GM18909 (cell line): Measurements from ENCODE around the gene HIVEP1.

ENCODE experiments used
- ATAC-seq: cut with Tn5 transposase; IDR thresholded peaks from one replicate; pipeline ENCODE4 v1.9.1; 2021; ENCODE audit warnings: mild to moderate bottlenecking; ENCODE audit not compliant: unreplicated experiment, poor library complexity

Gene HIVEP1

DNA sequence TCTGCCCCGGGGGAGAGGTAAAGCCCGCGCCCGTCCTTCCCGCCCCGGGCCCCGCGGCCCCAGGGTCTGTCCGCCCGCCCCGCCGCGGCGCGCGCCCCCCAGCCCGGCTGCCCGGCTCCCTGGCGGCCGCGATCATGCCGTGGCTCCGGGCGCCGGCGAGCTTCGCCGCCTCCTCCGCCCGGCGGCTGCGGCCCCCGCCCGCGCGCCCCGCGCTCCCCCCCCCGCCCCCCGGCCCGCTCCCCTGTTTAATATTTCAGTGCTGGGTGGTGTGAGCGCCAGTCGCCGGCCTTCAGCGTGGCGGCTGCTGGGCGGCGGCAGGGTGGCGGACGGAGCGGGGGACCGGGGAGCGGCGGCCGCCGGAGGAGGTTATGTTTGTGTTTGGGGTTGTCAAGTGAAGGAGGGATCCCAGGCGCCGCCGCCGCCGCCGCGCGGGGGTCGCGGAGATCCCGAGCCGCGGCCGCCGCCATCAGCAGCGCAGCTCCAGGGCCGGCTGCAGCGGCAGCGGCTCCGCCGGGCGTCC is at the start of gene HIVEP1:
Gene HIVEP1 (plus strand): TSS at position 275 of the 520 bp plus-strand sequence. CDS start 3,317 bp downstream, outside the sequence.
- ATAC-seq: peak; percentile 2

GRCh38 chr6:11963756-11964500 is 48.2 kb upstream of the HIVEP1 start:
- no peak for ATAC-seq

- ATAC-seq: no peak
These were observed 47.3 kb upstream of the HIVEP1 start for GRCh38 chr6:11964729-11965335.

DNA sequence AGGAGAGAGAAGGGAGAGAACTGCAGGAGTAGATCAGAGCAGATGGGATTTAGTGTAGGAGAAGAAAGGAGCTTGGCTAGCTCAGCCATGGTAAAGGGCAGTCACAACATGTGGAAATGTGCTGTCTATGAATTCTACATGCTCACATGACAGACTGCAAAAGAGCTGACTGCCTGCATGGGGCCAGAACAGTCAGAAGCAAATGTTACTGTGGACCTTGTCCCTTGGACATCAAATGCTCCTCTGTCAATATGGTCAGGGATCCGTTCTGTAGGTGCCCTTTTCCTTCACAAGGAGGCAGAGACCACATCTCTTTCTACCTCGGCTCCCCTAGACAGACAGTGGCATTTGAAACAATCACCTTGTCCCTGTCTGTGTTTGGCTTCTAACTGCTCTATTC is 46.6 kb upstream of the HIVEP1 start:
- ATAC-seq: no peak

DNA sequence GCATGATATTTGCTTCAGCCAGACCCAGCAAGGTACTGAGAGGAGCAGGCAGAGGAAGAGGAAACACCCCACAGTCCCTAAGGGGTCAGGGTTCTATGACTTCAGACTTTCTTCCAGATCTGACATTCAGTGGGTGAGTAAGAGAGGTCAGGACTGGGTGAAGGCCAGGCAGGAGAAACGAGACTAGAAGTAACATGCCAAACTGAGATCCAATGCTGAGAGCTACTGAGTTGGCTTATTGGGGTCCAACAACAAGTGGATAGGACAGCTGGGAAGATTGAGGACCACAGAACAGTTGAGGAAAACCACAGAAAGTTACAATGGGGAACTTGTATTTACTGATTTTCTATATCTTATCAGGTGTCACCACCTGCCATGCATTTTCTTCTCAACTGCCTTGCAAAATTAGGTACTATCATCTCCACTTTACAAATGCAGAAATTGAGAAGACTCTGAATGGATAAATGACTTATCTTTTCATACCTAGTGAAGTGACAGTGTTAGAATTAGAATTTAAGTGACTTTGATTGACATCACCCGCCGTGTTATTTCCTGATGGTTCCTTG is 43.8 kb upstream of the HIVEP1 start:
- peak; percentile 85 for ATAC-seq

DNA sequence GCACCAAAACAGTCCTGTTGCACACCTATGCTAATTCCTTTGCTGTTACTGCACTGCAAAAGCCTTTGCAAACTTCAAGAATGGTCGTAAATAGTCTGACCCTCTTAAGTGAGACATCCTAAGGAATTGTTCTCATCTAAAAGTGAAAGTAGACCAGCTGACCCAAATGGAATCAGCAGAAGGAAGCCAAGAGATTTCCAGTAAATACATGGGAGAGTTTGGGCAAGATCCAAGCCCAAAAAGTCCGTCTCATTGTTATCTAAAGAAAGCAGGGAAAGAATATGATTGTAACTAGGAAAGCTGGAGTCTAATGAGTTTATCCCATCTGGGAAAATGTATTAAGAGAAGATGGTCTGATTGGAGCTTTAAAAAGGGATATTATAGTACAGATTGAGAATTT is 43.0 kb upstream of the HIVEP1 start:
- no peak for ATAC-seq

GRCh38 chr6:11970114-11970513 is 42.0 kb upstream of the HIVEP1 start:
- ATAC-seq: no peak

DNA sequence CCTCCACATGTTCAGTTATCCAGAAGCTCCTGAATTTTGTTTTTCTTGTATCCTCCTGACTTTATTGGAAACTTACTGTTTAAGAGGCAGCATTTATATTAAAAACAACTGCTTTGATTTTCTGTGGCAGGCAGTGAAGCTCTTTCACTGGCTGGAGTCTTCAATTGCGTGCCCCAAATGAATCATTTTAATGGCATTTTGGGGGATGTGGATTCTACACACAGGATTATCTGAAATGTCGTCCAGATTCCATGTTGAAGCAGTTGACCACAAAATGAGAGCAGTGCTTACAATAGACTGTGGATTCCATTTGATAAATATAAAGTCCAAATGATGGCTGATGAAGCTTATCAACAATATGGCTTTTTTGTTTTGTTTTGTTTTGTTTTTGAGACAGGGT is 41.0 kb upstream of the HIVEP1 start:
- ATAC-seq: no peak

DNA sequence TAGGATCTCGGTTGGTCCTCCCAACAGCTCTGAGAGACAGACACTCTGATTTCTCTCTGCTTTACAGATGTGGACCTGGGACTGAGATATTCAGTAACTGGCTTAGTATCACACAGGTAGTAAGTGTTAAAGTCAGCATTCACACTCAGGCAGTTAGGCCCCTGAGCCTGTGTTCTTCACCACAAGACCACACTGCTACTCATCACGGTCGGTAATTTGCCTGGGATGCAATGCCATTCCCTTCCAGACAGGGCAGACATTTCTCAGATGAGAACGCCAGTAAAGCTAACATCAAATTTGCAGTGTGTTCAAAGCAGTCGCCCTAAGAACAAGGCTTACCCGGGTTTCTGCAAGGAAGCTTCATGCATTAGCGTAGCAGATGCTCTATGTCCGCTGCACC is 39.8 kb upstream of the HIVEP1 start:
- no peak for ATAC-seq

DNA sequence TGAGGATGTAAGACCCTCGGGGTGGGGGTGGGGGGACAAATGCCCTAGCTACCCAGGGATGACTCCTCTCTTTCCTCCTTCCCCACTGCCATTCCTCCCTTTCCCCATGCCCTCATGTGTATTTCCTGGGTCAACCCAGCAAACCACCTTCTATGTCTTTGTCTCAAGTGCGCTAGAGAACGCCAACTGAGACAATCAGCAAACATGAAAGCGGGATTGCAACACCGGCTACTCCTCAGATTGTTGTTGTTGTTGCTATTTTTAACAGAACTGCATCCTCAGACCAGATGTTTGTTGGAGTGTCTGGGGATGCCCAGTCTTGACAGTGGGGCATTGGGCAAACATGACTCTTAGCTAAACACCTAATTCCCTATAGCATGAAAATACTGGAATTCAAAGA is 39.3 kb upstream of the HIVEP1 start:
- no peak for ATAC-seq

GRCh38 chr6:11973238-11973637 is 38.9 kb upstream of the HIVEP1 start:
- no peak for ATAC-seq

- no peak for ATAC-seq
These were observed 38.0 kb upstream of the HIVEP1 start for GRCh38 chr6:11974089-11974488.

DNA sequence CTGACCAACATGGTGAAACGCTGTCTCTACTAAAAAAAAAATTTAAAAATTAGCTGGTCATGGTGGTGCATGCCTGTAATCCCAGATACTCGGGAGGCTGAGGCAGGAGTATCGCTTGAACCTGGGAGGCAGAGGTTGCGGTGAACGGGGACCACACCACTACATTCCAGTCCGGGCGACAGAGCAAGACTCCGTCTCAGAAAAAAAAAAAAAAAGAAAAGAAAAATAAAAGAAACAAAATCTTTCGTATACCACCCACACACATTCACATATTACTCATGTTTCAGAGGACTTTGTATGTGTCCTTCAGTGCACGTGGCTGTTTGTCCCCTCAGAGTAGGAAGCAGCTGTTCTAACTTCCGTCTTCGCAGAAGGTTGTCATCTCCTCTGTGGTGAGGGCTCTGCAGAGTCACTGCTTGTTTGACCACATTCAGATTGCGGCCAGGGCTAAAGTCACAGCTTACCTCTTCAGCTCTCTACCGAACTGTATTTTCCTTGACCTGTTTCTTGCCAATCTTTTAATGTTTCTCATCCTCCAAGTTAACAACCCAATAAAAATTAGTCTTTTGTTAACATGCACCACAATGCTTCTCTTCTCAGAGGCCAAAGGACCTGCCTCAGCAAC is 36.6 kb upstream of the HIVEP1 start:
- ATAC-seq: peak; percentile 90

DNA sequence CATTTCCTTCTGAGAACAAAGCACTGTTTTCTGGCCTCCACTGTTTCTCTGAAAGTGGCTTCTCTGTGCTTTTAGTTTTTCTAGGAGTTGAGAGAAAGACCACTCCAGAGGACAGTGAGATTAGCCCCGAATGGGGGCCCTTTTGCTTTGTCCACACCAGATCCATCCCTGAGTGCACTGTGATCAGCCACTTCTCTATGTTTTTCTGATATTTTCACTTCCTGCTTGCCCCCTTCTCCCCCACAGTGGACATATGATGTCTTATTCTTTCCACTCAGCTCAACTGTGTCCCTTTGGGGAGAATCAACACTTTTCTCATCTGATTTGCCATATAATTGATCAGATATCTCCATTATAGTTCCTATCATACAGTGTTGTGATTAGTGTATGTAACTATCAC is 35.6 kb upstream of the HIVEP1 start:
- no peak for ATAC-seq

DNA sequence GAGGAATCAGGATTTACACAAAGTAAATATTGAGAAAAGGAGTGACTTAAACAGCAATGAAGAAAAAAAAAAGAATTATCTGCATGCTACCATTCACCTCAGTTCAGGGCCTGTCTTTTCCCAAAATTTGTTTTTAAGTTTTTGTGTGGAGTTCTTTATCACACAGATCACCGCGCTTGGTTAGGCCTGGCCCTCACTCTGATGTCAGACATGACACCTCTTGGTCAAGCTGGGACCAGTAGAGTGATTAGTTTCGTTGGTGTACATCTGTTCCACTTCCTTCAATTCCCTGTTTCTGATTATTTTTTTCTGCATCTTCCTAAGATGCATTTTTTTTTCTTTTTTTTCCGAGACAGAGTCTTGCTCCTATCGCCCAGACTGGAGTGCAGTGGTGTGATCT is 34.9 kb upstream of the HIVEP1 start:
- ATAC-seq: no peak

DNA sequence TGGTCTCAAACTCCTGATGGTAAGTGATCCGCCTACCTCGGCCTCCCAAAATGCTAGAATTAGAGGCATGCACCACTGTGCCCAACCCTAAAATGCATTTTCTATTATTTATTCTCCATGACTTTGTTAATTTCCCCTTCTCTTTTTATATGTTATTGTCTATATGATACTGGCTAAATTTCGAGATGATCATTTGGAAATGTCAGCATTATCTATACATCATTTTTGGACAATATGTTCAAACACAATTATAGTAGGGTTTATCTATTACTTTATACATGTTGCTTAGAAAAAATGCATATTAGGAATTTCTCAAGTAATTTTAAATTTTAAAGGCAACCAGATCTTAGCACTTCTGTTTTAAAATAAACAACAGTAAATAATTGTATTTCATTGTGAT is 34.4 kb upstream of the HIVEP1 start:
- no peak for ATAC-seq

DNA sequence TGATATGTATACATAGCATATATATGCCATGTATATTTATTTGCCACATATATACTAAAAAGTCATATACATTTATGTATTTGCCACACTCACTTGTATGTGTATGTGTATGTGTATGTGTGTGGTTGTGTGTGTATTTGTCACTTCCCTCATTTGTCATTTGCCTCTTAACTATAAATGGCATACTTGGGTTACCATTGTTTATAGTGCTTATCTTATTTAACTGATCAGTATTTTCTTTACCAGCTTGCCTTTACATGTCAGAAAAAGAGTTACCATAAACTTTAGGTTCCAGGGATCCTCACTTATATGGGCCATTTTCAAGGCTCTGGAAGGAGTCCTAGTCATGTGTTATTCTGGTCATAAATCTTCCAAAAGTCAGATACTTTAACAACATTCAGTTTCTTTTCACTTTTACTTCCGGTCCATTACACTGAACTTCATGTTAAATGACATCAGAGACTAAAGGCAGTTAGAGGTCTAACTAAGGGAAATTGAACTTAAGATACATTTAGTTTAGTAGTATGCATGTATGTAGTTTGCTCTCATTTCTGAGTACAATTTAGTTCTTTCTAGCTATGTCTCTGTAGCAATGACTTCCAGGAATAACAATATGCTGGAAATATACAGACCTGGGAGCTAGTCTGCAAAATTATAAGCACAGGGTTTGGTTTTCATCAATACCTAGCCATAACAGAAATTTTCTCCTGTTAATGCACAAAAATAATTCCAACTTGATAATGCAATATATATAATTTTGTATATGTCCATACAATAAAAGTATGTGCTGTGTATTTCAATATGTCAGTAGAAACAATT is 33.7 kb upstream of the HIVEP1 start:
- no peak for ATAC-seq

- ATAC-seq: no peak
These were observed 32.2 kb upstream of the HIVEP1 start for GRCh38 chr6:11979866-11980265.

GRCh38 chr6:11983306-11983705 is 28.8 kb upstream of the HIVEP1 start:
- no peak for ATAC-seq

GRCh38 chr6:11987386-11987785 is 24.7 kb upstream of the HIVEP1 start:
- no peak for ATAC-seq
